ENCODE measurements around the gene PLEKHG4. TPM values are rescaled to one million over a fixed set of nuclear protein-coding genes. Genes with fewer than 3 reads are reported as not detected.

PLEKHG4 gene
- total and polyA plus RNA-seq, 9 donors, result 5.1 to 38.6 (median 27.6) TPM

- no peaks in the 10 kb centered on the region for H3K27me3 ChIP-seq
- H3K27ac ChIP-seq, result peak overlapping the region in 1 of 2 donors; percentile 85
- no peaks in the 10 kb centered on the region for H3K36me3 ChIP-seq
- 70 to 73% (median 73%) methylated on average over 4 of the region's 4 CpGs for WGBS, 3 donors
- peaks cover 14% of the 10 kb centered on the region for H3K4me1 ChIP-seq (ENCODE audit: insufficient read depth)
- H3K4me3 ChIP-seq, result no peak overlapping the region
- DNase-seq, result peak in 1 of 5 donors; percentile 46
- intact Hi-C loops (cut with DNase I), result no loop called here
- H3K9me3 ChIP-seq, result no peaks in the 10 kb centered on the region
- TF ChIP-seq CTCF (IDR thresholded peaks at IDR 0.05), result no peak
- TF ChIP-seq POLR2A (IDR thresholded peaks at IDR 0.05), result no peak
- TF ChIP-seq EP300 (IDR thresholded peaks at IDR 0.05), result no peak
These were observed 34.1 kb upstream of the PLEKHG4 start for GRCh38 chr16:67245186-67245585.

GRCh38 chr16:67245674-67246080, 33.7 kb upstream of the PLEKHG4 start:
- no peaks in the 10 kb centered on the region for H3K9me3 ChIP-seq
- no peak for TF ChIP-seq CTCF (IDR thresholded peaks at IDR 0.05)
- no peak for TF ChIP-seq EP300 (IDR thresholded peaks at IDR 0.05)
- no peak for TF ChIP-seq POLR2A (IDR thresholded peaks at IDR 0.05)
- no peaks in the 10 kb centered on the region for H3K27me3 ChIP-seq
- peak overlapping the region in 1 of 2 donors; percentile 85 for H3K27ac ChIP-seq
- intact Hi-C loops (cut with DNase I), result no loop called here
- H3K4me1 ChIP-seq (ENCODE audit: insufficient read depth), result peaks cover 14% of the 10 kb centered on the region
- DNase-seq, result no peak
- peak overlapping the region; percentile 79 for H3K4me3 ChIP-seq
- H3K36me3 ChIP-seq, result no peaks in the 10 kb centered on the region
- WGBS, 3 donors, result 1 to 6% (median 1%) methylated on average over 8 of the region's 8 CpGs

- WGBS, 3 donors, result 0 to 1% (median 1%) methylated on average over 46 to 48 of the region's 48 CpGs
- H3K4me1 ChIP-seq (ENCODE audit: insufficient read depth), result peaks cover 13% of the 10 kb centered on the region
- no peaks in the 10 kb centered on the region for H3K36me3 ChIP-seq
- H3K27ac ChIP-seq, result peak overlapping the region; percentile 61 to 85
- no peak for TF ChIP-seq EP300 (IDR thresholded peaks at IDR 0.05)
- peak; percentile 23 for TF ChIP-seq POLR2A (IDR thresholded peaks at IDR 0.05)
- peak in 2 of 3 donors; percentile 53 to 72 for TF ChIP-seq CTCF (IDR thresholded peaks at IDR 0.05)
- intact Hi-C loops (cut with DNase I), result no loop called here
- no peaks in the 10 kb centered on the region for H3K9me3 ChIP-seq
- DNase-seq, result peak; percentile 91 to 95 (median 93)
- peak overlapping the region; percentile 79 for H3K4me3 ChIP-seq
- no peaks in the 10 kb centered on the region for H3K27me3 ChIP-seq
These were observed 33.1 kb upstream of the PLEKHG4 start for GRCh38 chr16:67246081-67246755.

- intact Hi-C loops (cut with DNase I), result no loop called here
- peak in 3 of 5 donors; percentile 63 to 78 (median 76) for DNase-seq
These were observed 32.6 kb upstream of the PLEKHG4 start for GRCh38 chr16:67246756-67247191.

More at GRCh38 chr16:67246756-67247191, 32.6 kb upstream of the PLEKHG4 start:
- H3K27ac ChIP-seq, result peak overlapping the region; percentile 61 to 85
- H3K4me3 ChIP-seq, result peak overlapping the region; percentile 79
- no peaks in the 10 kb centered on the region for H3K9me3 ChIP-seq
- peak in 1 of 3 donors; percentile 13 for TF ChIP-seq CTCF (IDR thresholded peaks at IDR 0.05)
- TF ChIP-seq EP300 (IDR thresholded peaks at IDR 0.05), result no peak
- H3K4me1 ChIP-seq (ENCODE audit: insufficient read depth), result peaks cover 12% of the 10 kb centered on the region
- no peaks in the 10 kb centered on the region for H3K27me3 ChIP-seq
- no peaks in the 10 kb centered on the region for H3K36me3 ChIP-seq
- 0 to 1% (median 1%) methylated on average over 25 to 26 of the region's 26 CpGs for WGBS, 3 donors

Measured in ovary (tissue), 9 donors.